Fibroblast of skin of back (primary cell): ENCODE measurements around the gene ARL4D.
"Not testable (repeated sequence)": the region's sequence is repeated elsewhere in the genome, so short reads cannot be mapped to it uniquely, and the experiment has no call there.

Experiments
- DNase-seq: peaks from one replicate; pipeline ENCODE4 v3.0.0-alpha.2; 2013

Gene ARL4D

DNA sequence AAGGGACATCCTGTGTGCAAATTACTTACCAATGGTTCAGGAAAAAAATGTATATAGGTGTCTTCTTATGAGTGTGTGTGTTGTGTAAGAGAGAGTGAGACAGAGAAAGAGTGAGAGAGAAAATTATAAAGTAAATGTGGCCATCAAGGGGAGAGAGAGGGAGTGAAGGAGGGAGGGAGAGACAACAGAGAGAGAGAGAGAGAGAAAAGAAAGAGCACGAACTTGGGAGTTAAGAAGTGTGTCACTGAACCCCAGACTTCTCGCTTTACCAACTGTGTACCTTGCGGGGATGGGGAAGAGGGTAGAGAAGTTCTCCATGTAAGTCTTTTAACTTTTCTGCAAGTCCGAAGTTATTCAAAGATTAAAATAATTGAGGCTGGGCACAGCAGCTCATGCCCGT, 28.8 kb upstream of the ARL4D start:
- DNase-seq, result no peak

DNA sequence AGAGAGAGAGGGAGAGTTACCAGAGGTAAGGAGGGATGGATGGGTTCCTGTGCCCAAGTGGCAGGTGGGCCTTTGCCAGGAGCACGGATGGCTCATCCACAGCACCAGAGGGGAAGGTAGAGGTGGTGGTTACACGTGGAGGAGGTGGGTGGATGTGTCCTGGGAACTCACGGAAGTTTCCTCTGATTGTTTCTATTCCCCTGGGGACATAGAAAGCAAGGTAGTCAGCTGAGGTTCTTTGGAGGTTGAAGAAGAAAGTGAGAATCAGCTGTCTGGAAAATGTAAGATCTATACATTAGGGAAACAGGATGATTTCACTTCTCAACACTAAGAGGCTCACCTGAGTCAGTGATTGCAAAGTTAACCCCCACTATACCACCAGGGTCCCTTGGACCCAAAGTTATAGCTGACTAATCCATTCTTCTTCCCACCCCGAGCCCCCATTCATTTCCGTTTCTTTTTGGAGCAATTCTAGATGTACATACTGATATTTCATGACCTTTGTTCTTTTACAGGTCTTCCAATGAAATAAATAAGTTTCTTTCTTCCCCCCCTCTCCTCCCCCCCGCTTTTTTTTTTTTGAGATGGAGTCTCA, 27.5 kb upstream of the ARL4D start:
- no peak for DNase-seq

DNA sequence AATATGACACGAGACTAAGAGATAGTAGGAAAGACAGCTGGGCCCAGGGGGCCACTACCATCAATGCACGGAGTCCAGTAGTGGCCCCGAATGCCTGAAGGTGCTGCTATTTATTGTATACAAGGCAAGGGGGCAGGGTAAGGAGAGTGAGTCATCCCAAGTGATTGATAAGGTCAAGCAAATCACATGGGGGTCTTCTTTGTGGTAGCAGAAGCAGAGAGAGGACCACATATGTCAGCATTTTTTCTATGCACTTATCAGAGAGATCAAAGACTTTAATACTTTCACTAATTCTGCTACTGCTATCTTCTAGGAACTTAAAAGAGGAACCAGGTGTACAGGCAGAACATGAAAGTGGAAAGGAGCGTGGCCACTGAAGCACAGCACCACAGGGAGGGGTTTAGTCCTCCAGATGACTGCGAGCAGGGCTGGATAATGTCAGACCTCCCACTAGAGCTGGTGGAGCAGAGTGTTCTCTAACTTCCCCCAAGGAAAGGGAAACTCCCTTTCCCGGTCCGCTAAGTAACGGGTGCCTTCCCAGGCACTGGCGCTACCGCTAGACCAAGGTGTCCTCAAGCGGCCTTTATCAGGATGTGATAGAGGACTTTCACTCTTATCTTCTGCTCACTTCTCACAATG, 26.4 kb upstream of the ARL4D start:
- no peak for DNase-seq

DNA sequence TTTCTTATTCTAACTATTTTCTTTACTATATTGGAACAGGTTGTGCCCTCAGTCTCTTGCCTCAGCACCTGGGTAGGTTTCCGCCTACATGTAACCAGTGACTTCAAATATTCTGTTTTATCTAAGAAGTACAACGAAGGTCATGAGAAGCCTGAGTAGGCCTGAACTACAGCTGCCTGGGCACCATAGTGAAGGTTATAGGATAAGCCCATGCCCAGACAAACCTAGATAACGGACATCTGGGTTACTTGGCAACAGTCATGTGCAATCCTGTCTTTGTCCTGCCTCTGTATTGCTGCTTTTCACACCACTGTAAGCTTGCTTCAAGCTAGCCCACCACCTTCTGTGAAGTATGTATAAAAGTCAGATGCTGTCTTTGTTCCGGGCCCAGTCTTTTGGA, 25.4 kb upstream of the ARL4D start:
- DNase-seq, result no peak

DNA sequence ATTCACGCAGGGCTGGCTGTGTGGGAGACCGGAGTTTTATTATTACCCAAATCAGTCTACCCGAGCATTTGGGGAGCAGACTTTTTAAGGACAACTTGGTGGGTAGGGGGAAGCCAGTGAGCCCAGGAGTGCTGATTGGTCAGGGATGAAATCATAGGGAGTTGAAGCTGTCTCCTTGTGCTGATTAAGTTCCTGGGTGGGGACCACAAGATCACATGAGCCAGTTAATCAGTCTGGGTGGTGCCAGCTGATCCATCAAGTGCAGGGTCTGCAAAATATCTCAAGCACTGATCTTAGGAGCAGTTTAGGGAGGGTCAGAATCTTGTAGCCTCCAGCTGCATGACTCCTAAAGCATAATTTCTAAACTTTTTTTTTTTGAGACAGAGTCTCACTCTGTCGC, 22.9 kb upstream of the ARL4D start:
- DNase-seq, result not testable (repeated sequence)

DNA sequence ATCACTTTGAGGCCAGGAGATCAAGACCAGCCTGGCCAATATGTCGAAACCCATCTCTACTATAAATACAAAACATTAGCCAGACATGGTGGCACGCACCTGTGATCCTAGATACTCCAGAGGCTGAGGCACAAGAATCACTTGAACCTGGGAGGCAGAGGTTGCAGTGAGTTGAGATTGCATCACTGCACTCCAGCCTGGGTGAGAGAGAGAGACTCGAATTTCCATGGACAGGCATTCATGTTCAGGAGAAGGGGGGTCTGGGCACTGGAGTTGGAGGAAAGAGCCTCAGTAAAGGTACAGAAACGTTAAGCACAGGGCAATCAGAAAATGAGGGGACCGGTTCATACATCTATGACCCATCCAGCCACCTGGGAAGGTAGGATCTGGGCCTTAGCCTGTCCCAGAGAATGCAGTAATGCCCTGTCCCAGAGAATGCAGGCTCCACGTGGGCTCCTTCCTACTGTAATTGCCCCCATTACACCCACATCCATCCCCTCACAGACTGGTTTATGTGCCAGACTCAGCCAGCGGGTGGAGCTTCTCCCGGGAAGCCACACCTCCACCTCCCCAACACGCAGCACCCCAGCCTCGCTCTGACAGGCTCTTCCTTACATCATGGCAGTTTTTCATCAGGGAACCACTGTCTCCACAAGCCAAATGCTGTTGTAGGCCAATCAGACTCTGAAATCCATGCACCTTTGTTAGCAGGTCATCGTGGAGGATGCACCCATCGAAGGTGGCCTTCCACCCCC, 21.6 kb upstream of the ARL4D start:
- DNase-seq, result no peak

DNA sequence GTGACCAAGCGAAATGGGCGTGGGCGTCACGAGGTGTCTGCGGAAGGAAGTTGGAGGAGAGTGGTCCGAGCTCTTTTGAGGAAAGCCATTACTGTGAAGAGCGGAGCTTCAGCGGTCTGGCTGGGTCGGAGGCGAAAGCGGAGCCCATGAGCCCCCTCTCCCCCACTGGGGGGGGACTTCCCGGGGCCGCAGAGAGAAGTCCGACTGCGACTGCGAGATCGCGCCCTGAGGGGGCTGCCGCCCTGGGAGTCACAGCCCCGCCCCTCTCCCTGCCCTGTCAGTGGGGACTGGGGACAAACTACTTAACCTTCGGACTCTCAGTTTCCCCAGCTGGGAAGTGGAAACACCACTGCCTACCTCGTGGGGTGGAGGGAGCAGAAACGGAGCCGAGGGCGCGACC, 20.0 kb upstream of the ARL4D start:
- DNase-seq, result no peak

DNA sequence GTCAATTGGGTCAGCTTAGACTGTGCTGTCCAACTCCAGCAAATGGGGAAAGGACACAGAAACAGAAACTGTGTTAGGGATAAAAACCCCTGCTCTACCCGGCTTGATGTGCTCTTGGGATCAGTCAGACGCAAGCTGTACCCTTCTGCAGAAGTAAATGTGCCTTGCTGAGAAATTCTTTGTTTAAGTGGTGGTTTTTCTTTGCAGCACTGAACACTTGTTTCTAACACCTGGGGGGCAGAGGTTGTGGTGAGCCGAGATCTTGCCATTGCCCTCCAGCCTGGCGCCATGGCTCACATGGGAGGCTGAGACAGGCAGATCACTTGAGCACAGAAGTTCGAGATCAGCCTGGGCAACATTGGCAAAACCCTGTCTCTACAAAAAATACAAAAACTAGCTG, 18.5 kb upstream of the ARL4D start:
- DNase-seq, result no peak

DNA sequence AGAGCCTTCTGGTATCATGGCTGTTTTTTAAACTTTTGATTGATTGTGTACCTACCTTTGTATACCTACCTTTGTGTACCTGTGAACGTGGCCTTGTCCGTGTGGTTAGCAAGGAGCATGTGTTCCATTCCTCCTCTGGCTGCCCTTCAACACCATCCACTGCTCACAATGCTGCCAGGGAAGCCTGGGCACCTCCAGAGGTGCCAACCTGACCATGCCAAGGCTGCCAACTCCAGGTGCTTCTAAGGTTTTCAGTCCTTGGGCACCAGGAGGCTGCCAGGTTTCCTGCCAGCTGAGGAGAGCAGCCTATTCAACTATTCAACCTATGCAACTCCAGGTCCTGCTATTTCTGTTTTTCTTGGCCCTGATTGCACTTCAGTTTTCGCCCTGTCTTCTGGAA, 17.6 kb upstream of the ARL4D start:
- no peak for DNase-seq

DNA sequence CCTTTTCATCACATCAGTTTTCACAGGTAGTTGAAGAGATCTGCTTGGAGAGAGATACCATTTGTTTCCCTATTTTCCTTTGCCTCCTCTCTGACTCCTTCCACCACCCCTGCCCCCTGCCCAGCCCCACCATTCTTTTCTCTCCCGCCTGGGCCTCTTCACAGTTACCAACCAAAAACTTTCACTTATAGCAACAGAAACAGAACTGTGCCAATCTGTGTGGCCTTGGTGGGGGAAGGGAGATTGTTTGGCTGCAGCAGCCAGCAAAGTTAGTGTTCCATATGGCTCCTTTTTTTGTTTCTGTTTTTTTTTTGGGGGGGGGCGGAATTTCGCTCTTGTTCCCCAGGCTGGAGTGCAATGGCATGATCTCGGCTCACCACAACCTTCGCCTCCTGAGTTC, 17.2 kb upstream of the ARL4D start:
- DNase-seq, result no peak

DNA sequence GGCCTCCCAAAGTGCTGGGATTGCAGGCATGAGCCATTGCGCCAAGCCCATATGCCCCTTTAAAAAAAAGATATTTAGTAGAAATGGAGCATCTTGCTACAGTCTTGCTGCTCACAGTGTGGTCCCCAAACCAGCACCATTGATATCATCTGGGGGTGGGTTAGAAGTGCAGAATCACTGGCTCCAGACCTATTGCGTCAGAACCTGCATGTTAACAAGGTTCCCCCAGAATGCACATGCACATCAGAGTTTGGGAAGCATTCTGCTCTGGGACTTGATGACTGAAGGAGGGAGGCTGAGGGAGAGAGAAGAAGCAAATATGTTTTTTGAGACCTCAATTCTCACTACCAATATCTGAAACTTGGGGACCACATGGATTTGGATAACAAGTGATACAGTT, 16.0 kb upstream of the ARL4D start:
- no peak for DNase-seq

DNA sequence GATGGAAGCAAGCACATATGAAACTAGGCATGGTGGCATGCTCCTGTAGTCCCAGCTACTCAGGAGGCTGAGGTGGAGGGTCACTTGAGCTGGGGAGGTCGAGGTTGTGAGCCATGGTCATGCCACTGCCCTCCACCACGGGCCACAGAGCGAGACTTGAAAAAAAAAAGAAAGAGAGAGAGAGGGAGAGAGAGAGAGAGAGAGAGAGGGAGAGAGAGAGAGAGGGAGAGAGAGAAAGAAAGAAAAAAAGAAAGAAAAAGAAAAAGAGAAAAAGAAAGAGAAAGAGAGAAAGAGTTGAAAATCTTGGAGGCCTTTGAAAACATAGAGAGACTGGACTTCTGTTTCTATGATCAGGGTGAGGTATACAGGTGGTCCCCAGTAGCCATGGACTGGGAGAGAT, 15.4 kb upstream of the ARL4D start:
- no peak for DNase-seq

DNA sequence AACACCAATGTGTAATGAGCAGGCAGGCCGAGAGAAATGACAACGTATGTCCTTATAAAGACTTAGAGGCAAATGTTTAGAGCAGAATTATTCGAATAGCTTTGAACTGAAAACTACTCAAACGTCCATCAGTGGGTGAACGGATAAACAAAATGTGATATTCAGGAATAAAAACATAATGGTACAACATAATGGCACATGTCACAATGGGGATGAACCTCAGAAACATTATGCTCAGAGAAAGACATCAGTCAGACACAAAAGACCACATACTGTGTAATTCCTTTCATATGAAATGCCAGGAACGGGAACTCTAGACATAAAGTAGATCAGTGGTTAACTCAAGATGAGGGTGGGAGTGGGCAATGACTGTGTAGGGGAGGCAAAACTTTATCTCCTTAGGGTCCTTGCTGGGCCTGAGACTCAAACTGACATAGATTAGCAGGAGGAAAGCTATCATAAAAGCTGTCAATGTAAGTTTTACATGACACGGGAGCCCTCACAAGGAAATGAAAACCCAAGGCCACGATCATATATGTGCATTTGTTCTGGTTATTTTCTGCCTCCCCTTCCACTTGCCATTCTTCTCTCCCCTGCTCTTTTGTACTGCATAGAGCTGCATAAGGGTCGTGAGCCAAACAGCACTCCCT, 14.8 kb upstream of the ARL4D start:
- DNase-seq, result no peak

DNA sequence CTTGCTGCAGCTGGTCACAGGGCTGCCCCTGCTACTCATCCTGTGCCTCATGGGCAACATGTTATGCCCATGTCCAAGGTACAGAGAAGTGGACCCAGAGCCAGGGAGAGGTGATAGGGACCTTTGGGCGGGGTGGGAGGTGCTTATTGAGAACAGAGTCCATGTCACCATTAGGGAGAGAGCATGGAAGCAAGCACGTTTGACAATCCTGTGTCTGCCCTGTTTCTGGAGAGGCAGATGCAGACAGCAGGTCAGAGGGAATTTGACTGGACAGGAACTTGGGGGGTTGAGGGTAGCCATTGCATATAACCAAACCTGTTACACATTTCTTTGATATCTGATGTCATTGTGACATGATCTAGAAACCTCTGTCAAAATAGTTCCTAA, 14.3 kb upstream of the ARL4D start:
- no peak for DNase-seq

DNA sequence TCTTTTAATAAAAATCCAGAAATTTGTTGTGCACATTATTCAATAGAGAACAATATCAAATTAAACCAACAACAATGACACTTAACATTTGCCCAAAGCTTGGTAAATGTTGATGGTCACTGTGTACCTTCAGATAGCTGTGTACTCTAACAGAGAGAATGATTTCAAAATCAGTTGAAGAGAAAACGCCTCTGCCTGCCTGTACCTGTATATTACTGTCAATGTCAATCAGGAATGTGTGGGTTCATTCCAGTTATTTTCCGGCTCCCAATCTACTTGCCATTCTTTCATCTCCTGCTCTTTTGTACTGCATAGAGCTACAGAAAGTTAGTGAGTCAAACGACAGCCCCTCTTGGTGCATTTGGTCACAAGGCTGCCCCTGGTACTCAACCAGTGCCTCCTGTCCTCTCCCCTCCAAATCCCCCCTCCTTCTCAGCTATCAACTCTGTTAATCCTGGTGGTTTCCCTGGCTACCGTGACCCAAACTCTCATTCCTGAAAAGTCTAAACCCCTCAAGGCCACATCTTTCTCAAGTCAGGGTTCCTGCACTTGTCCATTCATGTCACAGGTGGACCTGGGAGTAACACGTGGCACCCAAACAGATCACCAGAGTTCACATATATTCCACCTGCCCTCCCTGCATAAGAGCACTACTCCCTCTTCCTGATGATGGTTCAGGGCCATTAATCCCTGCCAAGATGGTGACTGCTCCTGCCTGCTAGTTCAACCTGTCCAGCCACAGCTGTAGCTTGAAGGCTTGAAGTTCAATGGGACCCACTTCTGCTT, 13.6 kb upstream of the ARL4D start:
- DNase-seq, result no peak

DNA sequence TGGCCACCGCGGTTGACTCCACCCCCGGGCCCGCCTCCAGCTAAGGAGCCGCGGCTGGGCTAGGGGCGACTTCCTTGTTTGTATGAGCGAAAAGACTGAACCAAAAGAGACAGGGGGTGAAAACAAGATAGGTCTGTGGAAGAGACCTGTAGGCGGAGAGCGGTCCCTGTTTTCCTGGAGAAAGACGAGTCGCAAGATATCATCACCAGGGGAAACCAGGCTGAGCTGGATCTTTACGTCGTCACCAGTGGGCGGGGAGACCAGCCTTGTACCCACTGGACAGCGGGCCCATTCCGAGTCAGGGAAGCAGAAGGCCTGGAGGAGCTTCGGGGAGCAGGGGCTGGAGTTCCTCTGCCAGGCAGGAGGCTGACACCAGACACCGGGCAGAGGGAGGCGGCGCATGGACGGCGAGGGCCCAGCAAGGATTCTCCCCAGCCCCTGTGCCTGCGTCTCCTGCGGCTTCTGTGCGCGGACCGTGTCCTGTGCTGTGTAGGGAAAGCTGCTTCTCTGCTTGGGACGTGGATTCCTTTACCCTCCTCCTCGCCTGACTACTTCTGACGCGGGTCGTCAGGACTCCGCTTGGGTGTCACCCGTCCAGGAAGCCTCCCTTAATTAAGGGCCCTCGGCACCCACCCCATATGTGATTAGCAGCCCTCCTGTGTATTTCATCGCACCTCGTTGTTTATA, 10.3 kb upstream of the ARL4D start:
- peak; percentile 92 for DNase-seq

DNA sequence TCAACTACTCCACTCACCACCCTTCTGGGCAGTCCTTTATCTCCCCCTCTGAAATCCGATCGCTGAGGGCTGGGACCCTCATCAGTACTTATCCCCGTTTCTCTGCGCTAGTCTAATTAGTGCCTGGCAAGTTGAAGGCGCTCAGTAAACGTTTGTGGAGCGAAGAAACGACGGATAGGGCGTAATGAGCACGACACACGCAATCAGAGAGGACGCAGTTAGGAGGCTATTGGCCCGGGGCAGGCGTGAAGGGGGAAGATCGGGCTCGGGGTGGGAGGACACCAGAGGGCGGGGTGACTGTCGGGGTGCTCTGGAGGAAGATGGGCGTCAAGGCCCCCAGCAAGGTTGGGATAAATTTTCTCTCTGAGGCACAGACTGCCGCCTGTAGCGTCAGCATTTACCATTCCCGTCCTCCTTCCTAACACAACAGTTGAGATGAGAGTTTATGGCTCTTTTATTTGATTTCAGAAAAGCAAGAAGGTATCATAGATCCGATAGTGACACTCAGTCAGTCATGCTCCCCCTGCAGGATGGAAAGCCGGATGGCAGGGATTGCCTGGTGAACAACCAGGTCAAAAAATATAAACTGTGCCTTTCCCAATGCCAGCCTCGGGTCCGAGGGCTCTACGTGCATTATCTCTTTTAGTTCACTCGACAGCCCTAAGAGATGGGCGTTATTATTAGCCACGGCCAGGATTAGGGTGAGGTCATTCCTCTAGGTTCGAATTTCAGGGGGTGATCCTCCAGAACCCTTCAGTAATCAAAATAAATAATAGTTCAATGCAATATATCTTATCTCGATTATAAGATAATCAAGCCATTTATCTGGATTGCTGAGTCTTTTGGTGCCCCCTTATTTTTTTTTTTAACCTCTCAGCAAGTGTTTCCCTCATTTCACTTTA, 9.5 kb upstream of the ARL4D start:
- DNase-seq, result peak; percentile 82

DNA sequence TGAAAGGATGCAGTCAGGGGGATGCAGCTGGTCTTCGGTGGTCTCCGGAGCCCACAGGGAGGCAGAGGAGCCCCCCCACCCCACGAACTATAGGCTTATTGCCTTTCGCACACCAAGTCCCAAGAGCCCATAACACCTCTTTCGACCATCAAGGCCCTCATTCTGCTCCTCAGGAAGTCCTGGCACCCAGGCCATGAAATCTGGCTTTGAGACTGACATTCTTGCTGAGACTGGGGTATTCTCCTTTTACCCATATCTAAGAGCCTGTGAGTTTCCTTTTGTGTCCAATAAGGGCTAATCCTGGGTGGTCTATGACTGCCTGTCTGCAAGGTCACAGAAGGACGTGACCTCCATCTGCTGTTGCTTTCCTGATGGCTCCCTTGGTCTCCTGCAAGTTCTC, 6.4 kb upstream of the ARL4D start:
- no peak for DNase-seq

DNA sequence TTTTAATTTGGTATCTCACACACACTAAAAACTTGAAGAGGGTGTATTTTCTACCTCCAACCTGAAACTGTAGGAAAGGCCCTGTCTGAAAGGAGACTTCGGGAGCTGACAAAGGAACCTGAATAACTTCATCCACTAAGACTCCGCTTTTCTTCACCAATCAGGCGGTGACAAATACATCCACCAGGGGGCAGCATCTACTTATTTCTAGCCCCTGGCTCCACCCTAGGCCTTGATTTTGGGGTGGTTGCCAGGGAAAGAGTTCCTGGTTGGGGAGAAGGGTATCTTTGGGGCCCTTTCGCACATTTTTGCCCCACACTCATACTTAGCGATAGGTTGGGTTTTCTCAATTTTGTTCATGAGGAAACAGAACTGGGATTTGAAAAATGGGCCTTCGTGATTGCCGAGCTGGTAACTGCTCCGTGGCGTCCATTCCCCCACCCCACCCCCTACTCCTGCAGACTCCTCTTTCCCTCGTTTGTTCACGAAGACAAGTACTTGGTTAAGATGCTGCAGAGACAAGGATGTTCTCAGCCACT, 4.8 kb upstream of the ARL4D start:
- peak; percentile 87 for DNase-seq

DNA sequence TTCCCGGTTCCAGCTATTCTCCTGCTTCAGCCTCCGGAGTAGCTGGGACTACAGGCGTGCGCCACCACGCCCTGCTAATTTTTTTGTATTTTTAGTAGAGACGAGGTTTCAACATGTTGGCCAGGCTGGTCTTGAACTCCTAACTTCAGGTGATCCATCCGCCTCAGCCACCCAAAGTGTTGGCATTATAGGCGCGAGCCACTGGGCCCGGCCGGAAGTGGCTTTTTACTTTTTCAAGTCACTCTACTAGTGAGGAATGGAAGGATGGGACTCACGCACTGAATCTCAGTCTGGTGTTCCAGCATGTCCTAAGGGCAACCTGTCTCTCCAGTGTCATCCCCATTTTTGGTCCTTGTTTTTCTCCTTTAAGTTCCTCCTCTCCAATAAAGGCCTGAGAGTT, 4.1 kb upstream of the ARL4D start:
- DNase-seq, result not testable (repeated sequence)

DNA sequence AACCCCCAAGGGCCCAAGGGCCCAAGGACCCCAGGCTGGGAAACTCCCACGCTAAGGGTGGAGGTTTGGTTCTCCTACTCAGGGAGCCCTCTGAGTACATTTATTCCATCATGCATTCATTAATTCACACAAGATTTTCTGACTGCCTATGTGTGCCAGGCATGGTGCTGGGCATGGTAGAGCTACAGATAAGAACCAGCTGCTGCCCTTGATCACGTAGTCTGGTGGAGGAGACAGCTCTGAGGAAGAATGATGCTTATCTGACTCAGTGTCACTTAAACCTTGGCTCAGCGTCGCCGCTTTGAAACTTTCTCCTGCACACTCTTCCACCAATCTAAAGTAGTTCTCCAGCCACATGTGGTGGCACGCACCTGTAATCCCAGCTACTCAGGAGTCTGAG, 3.6 kb upstream of the ARL4D start:
- DNase-seq, result no peak
